T-helper 2 cell (primary cell): ENCODE results near the gene FGL2.
"Not testable (repeated sequence)": the region's sequence is repeated elsewhere in the genome, so short reads cannot be mapped to it uniquely, and the experiment has no call there.

Experiments used
- DNase-seq, 5 experiments: peaks; one replicate each; pipeline versions ENCODE4 v3.0.0 to v3.0.0-alpha.2; 2012 to 2022
- total RNA-seq, 2 donors: gene quantifications; one replicate each; lab custom pipeline; 2026; lab: John Stamatoyannopoulos, UW

Gene FGL2, protein sequence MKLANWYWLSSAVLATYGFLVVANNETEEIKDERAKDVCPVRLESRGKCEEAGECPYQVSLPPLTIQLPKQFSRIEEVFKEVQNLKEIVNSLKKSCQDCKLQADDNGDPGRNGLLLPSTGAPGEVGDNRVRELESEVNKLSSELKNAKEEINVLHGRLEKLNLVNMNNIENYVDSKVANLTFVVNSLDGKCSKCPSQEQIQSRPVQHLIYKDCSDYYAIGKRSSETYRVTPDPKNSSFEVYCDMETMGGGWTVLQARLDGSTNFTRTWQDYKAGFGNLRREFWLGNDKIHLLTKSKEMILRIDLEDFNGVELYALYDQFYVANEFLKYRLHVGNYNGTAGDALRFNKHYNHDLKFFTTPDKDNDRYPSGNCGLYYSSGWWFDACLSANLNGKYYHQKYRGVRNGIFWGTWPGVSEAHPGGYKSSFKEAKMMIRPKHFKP
- 5.0 to 10.6 reads per million in 2 donors for total RNA-seq

DNA sequence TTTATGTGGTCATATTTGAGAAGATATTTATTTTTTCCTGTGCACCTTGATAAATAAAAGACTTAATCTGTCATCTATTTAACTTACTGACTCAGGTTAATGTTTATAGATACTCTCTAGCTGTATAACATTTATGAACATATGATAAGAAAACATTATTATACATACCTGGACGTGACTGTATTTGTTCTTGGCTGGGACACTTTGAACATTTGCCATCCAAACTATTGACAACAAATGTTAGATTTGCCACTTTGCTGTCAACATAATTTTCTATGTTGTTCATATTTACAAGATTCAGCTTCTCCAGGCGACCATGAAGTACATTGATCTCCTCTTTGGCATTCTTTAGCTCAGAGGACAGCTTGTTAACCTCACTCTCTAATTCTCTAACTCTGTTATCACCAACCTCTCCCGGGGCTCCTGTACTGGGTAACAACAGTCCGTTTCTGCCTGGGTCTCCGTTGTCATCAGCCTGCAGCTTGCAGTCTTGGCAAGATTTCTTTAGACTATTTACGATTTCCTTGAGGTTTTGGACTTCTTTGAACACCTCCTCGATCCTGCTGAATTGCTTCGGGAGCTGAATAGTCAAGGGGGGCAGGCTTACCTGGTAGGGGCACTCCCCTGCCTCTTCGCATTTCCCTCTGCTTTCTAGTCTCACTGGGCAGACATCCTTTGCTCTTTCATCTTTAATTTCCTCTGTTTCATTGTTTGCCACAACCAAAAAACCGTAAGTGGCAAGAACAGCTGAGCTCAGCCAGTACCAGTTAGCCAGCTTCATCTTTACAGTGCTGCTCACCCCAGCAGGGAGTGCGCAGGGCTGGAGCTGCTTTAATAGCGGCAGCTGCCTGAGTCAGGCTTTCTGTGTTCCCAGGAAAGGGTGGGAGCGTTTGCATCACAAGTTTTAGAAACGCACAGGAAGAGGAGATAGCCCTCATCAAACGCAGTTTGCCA, at the start of gene FGL2:
Gene FGL2, minus strand, starts transcription at position 807 of the 954 bp plus-strand sequence. Its CDS starts 26 bp downstream, at position 781.
- peak in 2 of 5 experiments; percentile 9 to 63 for DNase-seq

DNA sequence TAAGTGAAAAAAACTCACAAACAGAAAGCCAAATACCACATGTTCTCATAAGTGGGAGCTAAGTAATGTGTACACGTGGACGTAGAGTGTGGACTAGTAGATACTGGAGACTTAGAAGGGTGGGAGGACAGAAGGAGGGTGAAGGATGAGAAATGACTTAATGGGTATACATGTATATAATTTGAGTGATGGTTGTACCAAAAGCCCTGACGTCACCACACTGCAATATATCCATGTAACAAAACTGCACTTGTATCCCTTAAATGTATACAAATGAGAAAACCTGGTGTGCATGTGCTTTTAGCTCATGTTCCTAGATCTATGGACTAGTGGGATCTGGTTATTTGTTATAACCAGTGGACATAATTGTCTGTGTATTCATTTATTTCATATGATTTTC, 48.5 kb upstream of the FGL2 start:
- no peak for DNase-seq

DNA sequence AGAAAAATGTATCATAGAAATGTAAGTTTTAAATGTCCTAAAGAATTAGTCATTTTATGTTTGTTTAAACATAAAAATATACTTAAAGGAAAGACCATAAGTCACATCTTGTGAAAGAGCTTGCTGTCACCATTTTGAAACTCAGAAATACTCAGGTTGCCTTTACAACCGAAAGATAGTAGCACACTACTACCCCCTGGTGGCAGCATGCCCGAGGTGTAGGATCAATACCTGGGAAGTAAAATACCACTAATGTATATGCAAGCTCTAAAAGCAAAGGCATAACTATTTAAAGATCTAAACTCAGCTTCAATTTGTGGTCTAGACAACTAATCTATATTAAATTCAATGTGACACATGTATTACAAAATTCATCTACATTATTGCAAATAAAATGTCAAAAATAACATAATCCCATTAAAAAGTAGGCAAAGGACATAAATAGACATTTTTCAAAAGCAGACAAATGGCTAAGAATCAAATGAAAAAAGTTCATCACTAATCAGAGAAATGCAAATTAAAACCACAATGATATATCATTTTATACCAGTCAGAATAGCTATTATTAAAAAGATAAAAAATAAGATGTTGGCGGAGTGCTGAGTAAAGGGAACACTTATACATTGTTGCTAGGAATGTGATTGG, 47.7 kb upstream of the FGL2 start:
- DNase-seq, result peak; percentile 55 to 88 (median 78)

DNA sequence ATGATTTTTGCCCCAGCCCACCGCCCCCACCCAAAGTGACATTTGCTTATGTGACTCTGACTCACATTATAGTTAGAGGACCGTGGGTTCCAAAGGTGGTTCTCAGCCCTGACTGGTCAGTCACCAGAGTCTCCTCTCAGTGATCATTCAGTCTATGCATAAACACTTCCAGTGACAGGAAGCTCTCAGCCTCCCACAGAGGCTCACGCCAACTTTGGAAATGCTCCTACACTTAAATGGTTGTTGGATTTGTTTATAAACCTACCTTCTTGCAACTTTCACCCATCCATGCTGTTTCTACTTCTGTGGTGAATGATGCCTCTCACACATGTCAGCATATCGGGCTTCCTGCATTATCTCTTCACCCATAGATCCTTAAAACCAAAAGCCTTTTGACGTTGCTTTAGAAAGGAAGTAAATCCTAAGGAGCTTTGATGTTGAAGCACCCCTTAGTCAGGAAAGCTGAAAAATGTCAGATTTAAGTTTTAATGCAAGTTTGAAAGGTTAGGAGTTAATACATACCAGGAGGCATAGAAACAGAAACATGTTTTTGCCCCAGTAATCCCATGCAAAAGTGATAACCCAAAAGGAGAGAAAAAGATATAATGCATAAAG, 46.5 kb upstream of the FGL2 start:
- DNase-seq, result no peak

DNA sequence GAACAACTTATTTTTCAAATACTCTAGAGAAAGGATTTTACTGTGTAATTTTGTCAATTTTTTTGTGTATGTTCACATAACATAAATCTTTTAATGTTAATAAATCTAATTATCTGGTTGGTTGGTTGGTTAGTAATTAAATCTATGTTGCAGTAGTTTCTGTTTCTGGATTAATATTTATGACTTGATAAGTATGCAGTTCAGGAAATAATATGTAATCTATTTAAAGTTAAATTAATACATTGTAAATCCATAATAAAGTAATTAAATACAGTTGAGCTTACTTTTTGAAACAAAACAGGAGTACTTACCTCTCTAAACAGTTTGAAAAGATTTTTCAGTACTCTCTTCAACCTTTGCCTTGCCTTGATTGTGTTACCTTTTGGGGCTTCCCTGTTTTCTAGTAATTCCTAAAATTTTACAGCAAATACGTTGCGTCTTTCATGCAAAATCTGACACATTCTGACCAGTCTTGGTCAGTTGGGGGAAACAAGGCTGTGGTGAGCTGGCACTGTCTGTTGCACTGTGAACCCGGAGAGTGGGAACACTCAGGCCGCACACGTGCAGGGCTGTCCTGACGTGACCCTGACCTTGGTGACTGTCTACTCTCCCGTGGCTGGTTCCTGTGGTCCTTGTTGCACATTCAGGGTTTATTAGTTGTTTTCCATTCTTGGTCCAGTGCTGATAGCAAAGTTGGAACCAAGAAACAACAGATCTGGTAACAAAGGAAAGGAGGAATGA, 45.6 kb upstream of the FGL2 start:
- DNase-seq, result no peak

DNA sequence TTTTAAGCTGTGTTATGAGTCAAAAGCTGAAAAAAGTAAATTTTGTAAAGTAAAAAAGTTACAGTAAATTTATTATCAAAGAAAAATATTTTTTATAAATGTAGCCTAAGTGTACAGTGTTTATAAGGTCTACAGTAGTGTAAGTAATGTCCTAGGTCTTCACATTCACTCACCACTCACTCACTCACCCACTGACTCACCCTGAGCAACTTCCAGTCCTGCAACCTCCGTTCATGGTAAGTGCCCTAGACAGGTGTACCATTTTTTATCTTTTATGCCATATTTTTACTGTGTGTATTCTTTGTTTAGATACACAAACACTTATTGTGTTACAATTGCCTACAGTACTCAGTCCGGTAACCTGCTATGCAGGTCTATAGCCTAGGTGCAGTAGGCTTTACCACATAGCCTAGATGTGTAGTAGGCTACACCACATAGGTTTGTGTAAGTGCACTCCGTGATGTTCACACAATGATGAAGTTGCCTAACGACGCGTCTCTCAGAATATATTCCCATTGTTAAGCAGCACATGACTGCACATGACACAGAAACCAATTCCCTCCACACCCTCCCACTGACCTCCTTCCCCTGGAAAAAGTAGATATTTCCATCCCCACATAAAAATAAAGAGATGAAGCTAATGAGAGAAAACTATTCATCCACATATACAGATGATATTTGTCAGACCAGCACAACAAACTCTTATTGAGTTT, 44.8 kb upstream of the FGL2 start:
- no peak for DNase-seq

DNA sequence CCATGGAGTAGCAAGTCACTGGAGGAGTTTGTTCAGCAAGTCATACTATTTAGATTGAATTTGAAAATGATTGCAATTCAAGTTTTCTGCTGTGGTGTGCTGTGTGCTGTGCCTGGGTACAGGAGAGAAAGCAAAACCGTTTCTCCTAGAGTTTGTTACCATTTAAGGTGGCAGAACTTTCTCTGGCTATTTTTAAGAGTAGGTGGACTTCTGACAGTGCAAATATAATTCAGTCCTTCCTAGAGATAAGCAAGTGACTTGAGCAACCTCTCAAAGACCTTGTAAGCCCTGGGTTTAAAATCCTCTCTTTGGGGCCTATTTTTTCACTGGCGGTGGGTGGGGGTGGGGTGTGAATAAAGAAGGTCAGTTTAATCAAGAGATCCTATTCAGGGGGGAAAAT, 42.9 kb upstream of the FGL2 start:
- no peak for DNase-seq

DNA sequence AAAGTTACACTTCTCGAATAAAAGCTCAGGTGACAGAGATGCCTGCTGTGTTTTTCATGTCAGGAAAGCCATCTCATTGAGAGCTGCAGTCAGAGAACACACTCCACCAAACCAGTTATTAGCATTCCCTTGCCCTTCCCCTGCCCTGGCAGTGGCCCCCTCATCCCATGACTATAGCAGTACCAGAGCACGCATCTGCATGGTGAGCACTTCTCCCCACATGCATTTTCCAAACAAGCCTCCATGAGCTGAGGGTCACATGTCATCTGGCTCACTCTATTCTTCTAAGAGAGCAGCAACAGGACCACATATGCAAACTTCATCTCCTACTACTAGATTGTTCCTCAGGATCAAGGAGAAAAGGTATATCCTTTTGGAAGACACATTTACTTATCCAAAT, 42.4 kb upstream of the FGL2 start:
- DNase-seq, result no peak

DNA sequence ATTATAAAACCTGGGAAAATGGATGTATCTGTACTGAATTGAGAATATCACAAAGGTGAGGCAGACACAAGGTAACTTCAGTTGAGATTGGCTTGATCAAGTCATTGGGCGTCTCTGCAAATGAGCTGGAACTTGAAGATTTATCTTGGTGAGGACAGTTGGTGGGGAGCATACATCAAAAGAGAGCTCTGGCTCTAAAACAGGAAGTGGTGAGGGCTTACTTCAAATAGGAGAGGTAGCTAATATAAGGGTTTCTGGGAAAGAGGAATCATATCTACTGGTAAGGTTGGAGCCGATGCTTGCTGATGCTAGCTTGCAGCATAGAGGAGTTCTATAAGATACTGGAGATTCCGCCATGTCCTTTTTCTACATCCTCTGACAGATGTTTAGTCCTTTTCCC, 39.9 kb upstream of the FGL2 start:
- DNase-seq, result peak in 1 of 5 experiments; percentile 35

DNA sequence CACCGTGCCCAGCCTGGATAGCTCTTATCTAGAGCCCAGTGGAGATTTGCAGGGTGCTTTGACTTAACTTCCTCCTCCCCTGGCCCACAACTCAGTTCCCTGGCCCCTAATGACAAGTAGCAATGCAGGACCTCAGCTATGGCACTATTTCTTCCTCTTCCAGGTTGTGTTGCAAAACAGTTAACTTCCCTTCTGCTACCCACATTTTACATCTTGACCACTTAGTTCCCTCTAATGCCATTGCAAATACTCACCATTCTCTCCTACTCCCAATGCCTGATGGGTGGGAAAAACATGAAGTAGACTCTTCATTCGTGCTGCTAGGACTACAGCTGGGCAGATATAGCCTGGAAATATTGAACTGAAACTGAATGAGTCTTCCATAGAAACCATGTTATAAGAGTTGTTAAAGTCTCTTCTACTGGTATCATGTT, 39.1 kb upstream of the FGL2 start:
- no peak for DNase-seq

DNA sequence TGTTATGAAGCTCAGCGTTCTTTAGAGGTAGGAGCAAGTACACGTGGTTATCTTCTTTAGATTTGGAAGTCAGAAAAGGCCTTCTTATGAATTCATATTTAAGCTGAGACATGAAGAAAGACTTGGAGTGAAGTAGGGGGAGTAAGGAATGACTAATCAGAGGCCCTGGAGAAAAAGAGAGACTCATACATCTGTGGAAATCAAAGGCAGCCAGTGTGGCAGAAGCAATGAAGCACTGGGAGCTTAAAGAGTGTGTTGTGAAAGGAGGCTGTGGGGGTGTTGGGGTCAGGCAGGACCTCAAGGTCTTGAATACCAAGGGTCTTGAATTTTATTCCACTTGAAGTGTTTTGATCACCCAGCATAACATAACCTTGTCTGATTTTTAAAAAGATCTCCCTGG, 35.7 kb upstream of the FGL2 start:
- DNase-seq, result no peak

DNA sequence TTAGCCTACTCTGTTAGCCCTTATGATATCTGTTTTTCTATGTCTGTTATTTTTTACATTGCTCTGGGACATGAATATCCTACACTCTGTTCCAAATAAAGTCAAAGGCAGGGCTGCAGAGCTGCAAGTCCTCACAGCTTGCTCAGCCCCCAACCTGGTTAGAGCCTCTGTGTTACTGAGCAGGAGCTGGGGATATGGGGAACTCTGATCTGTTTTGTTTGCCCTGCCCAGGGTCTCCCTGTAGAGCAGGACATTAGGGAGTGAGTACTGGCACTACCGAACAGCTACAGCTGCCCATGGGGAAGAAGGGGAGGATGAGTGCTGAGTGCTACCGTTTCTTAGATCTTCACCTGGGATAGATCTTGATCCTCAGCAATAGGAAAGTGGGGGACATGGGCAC, 32.8 kb upstream of the FGL2 start:
- DNase-seq, result no peak

DNA sequence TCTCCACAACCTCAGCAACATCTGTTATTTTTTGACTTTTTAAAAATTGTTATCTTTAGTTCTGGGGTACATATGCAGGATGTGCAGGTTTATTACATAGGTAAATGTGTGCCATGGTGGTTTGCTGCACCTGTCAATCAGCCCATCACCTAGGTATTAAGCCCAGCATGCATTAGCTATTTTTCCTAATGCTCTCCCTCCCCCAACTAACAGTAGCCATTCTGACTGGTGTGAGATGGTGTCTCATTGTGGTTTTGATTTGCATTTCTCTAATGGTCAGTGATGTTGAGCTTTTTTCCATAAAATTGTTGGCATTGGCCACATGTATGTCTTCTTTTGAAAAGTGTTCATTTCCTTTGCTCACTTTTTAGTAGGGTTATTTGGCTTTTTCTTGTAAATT, 29.2 kb upstream of the FGL2 start:
- DNase-seq, result not testable (repeated sequence)

DNA sequence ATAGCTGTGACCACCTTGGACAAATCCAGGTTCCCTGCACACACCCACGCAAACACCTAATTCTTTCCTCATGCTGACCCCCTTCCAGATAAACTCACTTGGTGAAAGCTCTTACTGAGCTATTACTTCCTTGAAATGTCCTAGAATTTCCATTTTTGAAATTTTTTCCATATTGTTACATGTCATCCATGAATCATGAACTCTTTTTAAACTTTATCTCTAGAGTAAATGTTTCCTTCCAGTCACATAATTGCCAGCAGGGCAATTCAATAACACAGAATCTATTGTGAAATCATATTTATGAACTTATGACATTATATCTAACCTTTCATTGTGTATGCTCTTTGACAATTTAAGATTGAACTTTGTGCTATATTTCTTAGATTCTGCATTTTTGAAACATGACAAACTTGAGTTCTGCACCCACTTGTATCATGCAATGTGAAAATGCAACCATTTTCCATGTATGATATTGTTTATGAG, 26.8 kb upstream of the FGL2 start:
- DNase-seq, result no peak

DNA sequence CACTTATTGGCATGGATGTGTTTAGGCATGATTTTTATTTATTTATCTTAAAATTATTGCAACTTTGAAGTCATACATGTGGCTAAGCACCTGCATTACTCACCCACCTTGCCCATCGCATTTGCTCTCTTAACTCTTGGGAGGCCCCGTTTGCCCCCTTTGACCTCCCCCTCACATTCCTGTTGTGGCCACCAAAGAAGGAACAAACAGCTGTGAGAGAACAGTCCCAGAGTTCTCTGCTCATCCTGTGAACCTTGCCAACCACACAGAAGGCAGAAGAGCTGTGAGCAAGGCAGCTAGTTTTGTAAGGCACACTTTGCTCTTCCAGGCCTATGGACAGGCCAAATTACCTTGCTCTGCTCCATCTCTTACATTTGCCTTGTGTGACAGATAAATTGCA, 23.6 kb upstream of the FGL2 start:
- no peak for DNase-seq

DNA sequence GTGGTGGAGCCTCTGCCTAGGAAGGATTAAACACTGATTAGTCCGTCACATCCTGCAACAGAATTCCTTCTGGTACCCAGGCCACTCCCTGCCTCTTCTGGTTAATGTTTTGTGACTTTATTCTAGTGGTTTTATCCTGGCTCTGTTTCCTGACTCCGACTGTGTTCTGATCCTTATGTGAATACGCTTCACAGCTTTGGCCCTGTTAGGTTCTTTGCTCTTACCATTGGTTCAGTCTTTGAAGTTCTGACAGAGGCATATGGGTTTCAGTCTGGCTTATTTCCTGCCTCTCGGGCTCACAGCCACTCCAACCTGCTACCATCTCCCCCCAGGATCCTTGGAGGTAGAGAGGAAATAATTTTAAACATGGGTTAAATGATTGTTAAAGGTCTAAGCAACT, 23.2 kb upstream of the FGL2 start:
- DNase-seq, result no peak

DNA sequence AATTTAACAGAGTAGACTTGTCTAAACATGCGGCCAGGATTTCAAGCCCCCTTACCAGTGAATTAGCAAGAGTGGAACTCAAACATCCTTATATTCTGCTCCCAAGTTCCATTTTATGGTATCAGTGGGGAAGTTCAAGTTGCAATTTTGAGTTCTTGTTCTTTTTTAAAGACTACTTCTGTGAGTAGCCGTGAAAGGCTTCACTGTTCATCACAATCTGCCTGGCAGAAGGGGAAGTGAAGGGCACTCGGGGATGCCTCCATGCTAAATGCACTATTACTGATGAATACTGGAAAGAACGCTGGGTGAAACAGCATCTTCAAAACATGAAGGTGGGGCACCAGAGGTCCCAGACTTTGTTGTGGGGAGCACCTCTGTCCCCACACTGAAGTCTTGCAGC, 22.4 kb upstream of the FGL2 start:
- no peak for DNase-seq

DNA sequence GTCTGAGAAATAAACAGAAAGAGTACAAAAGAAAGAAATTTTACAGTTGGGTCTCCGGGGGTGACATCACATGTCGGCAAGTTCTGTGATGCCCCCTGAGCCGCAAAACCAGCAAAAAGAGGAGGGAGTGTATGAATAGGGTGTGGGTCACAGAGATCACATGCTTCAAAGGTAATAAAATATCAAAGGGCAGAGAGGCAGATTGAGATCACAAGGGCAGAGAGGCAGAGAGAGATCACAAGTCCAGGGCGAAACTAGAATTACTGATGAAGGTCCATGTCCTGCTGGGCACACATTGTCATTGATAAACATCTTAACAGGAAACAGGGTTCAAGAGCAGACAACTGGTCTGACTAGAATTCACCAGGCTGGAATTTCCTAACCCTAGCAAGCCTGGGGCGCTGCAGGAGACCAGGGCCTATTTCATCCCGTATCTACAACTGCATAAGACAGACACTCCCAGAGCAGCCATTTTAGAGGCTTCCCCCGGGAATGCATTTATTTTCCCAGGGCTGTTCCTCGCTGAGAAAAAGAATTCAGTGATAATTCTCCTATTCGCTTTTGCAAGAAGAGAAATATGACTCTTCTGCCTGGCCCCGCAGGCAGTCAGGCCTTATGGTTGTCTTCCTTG, 20.2 kb upstream of the FGL2 start:
- not testable (repeated sequence) for DNase-seq

DNA sequence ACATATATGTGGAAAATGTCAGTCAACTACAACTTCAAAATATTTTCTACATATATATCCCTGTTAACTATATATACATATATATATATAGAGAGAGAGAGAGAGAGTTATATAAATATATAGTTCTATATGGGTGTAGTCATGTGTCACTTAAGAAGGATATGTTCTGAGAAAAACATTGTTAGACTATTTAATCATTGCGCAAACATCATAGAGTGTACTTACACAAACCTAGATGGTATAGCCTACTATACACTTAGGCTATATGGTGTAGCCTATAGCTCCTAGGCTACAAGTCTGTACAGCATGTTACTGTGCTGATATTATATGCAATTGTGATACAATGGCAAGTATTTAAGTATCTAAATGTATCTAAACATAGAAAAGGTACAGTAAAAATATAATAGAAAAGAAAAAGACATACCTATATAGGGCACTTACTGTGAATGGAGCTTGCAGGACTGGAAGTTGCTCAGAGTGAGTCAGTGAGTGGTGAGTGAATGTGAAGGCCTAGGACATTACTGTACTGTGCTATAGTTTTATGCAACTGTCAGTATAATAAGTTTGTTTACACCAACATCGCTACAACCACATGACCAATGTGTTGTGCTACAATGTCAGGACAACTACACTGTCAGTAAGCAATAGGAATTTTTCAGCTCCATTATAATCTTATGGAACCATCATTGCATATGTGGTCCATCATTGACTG, 18.0 kb upstream of the FGL2 start:
- DNase-seq, result no peak
